Transverse colon (tissue), 4 donors: ENCODE results near the gene NPIPA1. TPM values are rescaled to one million over a fixed set of nuclear protein-coding genes. Genes with fewer than 3 reads are reported as not detected.
"Not testable (repeated sequence)": the region's sequence is repeated elsewhere in the genome, so short reads cannot be mapped to it uniquely, and the experiment has no call there.

ENCODE experiments used
- DNase-seq: peaks from one replicate; pipeline ENCODE4 v3.0.0-alpha.2; 2019
- H3K27ac ChIP-seq, 4 donors: fragments of 200-600 bp; sonication (generic); 2 replicates each; pipeline ENCODE4 v1.5.1; 2016 to 2018; ENCODE audit warnings: inconsistent platforms in 4 of 4
- H3K27me3 ChIP-seq: fragments of 200-600 bp; sonication (generic); 2 replicates; pipeline ENCODE4 v1.5.1; 2017; ENCODE audit warnings: inconsistent platforms
- H3K36me3 ChIP-seq, 4 donors: fragments of 200-600 bp; sonication (generic); 2 replicates each; pipeline ENCODE4 v1.5.1; 2017 to 2019; ENCODE audit warnings: inconsistent platforms in 4 of 4
- H3K4me1 ChIP-seq, 4 donors: fragments of 200-600 bp; sonication (generic); 2 replicates each; pipeline ENCODE4 v1.5.1; 2017 to 2020; ENCODE audit warnings: inconsistent platforms in 4 of 4
- H3K4me3 ChIP-seq, 4 donors: fragments of 200-600 bp; sonication (generic); 1 replicate in 1 of 4; 2 replicates in 3 of 4; pipeline versions ENCODE4 v1.5.1 to v1.6.1; 2017 to 2019; ENCODE audit warnings: inconsistent platforms in 4 of 4
- H3K9me3 ChIP-seq, 2 donors: fragments of 200-600 bp; sonication (generic); 2 replicates each; pipeline ENCODE4 v1.5.1; 2017 to 2019; ENCODE audit warnings: inconsistent platforms in 2 of 2
- WGBS, 2 donors: methylation state at CpG; one replicate each; pipeline ENCODE4 v1.1.5; 2018; ENCODE audit warnings: low coverage in 1 of 2; 5-methylcytosine and 5-hydroxymethylcytosine counted together
- in situ Hi-C, 4 donors: fragments of 200-750 bp; cut with MboI; loops; one replicate each; pipeline versions ENCODE4 v1.15.0 to v1.15.1; 2017; ENCODE audit warnings: low sequenced_read_pairs in 3 of 4, low pct_ligation_motif_present in 1 of 4, low pct_unique_long_range_greater_than_20kb in 1 of 4
- intact Hi-C: fragments of 100-400 bp; cut with DNase I; formaldehyde crosslinking; loops from one replicate; pipeline ENCODE4 v1.15.1; 2023; ENCODE audit warnings: low total_unique reads
- total RNA-seq, 4 donors: library from RNA; depleted of rRNA; stranded (reverse); fragments of >200 nt; gene quantifications; one replicate each; pipeline ENCODE4 v1.1.0, GENCODE V29; 2016

Gene NPIPA1
- total RNA-seq, 4 donors from 2014 or later: 47.8 to 115 (median 73.7) TPM

DNA sequence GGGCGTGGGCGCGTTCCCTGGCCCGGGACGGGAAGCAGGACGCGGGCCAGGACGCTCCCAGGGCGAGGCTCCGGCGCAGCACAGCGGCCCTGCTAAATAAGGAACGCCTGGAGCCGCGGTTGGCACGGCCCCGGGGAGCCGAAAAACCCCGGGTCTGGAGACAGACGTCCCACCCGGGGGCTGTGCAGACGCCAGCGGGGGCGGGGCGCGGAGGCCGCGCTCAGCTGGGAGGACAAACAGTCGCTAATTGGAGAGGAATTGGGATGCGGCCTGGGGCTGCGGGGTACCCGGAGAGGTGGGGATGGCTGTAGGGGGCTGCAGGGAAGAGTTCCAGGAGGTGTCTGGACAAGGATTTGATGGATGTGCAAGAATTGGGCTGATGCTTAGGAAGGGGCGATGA, 25.3 kb upstream of the NPIPA1 start:
- no CpG with 5 or more reads among the region's 33 CpGs for WGBS, 2 donors
- H3K9me3 ChIP-seq, intact Hi-C loops, H3K4me1 ChIP-seq, H3K36me3 ChIP-seq, in situ Hi-C loops, H3K27me3 ChIP-seq: not testable (repeated sequence)
- Histone ChIP-seq H3K27ac (peak overlapping the region; percentile 74 to 93 (median 84)), H3K4me3 (peak overlapping the region in 3 of 4 donors; percentile 43 to 63 (median 59))
- peak; percentile 52 for DNase-seq

GRCh38 chr16:14912588-14912987, 24.7 kb upstream of the NPIPA1 start:
- DNase-seq, H3K27ac ChIP-seq, H3K36me3 ChIP-seq, H3K4me3 ChIP-seq, in situ Hi-C loops, H3K9me3 ChIP-seq, H3K27me3 ChIP-seq, intact Hi-C loops, H3K4me1 ChIP-seq: not testable (repeated sequence)
- no CpG with 5 or more reads among the region's 11 CpGs for WGBS, 2 donors

GRCh38 chr16:14918504-14918903, 18.7 kb upstream of the NPIPA1 start:
- H3K4me1 ChIP-seq, H3K4me3 ChIP-seq, H3K36me3 ChIP-seq, H3K9me3 ChIP-seq, H3K27ac ChIP-seq, in situ Hi-C loops, DNase-seq, intact Hi-C loops, H3K27me3 ChIP-seq: not testable (repeated sequence)
- WGBS, 2 donors: 78% methylated on average over 7 of the region's 21 CpGs; no CpG with 5 or more reads in 1 of the 2 donors

DNA sequence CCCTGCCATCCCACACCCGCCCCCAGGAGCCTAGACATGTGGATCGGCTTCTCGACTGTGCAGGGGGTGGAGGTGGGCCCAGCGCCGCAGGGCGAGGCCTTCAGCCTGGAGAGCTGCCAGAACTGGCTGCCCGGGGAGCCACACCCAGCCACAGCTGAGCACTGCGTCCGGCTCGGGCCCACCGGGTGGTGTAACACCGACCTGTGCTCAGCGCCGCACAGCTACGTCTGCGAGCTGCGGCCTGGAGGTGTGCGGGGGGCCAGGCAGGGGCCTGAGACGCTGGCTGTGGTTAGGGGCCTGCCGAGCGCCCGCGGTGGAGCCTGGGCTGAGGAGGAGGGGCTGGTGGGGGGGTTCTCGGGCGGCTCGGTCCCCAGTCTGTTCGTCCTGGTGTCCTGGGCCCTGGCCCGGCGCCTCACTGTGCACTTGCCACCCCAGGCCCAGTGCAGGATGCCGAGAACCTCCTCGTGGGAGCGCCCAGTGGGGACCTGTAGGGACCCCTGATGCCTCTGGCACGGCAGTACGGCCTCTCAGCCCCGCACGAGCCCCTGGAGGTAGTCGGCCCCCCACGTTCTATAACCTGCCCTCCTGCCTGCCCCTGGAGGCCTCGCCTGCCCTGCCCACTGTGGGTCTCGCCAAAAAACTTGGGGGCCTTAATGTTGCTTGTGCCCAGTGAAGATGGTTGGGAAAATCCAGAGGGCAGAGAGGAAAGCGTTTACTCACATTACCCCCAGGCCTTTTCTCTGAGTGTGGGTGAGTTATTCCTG, 17.2 kb upstream of the NPIPA1 start:
- H3K4me1 ChIP-seq, H3K27me3 ChIP-seq, H3K36me3 ChIP-seq, intact Hi-C loops, in situ Hi-C loops, H3K4me3 ChIP-seq, H3K9me3 ChIP-seq: not testable (repeated sequence)
- peak overlapping the region in 1 of 4 donors; percentile 0 for H3K27ac ChIP-seq
- DNase-seq: peak; percentile 56
- WGBS, 2 donors: 95% methylated on average over 8 of the region's 41 CpGs; no CpG with 5 or more reads in 1 of the 2 donors

DNA sequence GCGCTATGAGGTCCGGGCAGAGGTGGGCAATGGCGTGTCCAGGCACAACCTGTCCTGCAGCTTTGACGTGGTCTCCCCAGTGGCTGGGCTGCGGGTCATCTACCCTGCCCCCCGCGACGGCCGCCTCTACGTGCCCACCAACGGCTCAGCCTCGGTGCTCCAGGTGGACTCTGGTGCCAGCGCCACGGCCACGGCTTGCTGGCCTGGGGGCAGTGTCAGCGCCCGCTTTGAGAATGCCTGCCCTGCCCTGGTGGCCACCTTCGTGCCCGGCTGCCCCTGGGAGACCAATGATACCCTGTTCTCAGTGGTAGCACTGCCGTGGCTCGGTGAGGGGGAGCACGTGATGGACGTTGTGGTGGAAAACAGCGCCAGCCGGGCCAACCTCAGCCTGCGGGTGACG, 15.0 kb upstream of the NPIPA1 start:
- in situ Hi-C loops, DNase-seq: not testable (repeated sequence)

GRCh38 chr16:14922968-14923367, 14.3 kb upstream of the NPIPA1 start:
- H3K9me3 ChIP-seq, H3K27me3 ChIP-seq, in situ Hi-C loops, H3K27ac ChIP-seq, DNase-seq, H3K4me1 ChIP-seq, H3K4me3 ChIP-seq, intact Hi-C loops, H3K36me3 ChIP-seq: not testable (repeated sequence)
- WGBS, 2 donors: no CpG with 5 or more reads among the region's 16 CpGs

More for the DNA sequence above, 15.0 kb upstream of the NPIPA1 start:
- H3K9me3 ChIP-seq, H3K36me3 ChIP-seq, intact Hi-C loops, H3K27me3 ChIP-seq, H3K27ac ChIP-seq, H3K4me1 ChIP-seq, H3K4me3 ChIP-seq: not testable (repeated sequence)
- 97% methylated on average over 7 of the region's 27 CpGs; no CpG with 5 or more reads in 1 of the 2 donors for WGBS, 2 donors

DNA sequence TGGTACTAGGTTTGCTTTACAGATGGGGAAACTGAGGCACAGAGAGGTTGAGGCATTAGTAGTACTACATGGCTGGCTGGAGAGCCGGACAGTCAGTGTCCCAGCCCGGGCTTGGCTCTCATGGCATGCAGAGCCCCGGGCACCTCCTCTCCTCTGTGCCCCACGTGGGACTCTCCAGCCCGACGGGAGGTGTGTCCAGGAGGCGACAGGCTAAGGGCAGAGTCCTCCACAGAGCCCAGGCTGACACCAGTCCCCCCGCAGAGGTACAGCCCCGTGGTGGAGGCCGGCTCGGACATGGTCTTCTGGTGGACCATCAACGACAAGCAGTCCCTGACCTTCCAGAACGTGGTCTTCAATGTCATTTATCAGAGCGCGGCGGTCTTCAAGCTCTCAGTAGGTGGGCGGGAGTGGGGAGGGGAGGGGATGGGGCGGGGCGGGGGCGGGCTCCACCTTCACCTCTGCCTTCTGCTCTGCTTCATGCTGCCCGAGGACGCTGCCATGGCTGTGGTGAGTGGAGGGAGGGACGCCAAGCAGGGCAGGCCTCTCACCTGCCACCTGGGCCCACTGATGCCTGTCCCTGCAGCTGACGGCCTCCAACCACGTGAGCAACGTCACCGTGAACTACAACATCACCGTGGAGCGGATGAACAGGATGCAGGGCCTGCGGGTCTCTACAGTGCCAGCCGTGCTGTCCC, 13.7 kb upstream of the NPIPA1 start:
- not testable (repeated sequence) for H3K27ac ChIP-seq

GRCh38 chr16:14924359-14924758, 12.9 kb upstream of the NPIPA1 start:
- H3K4me3 ChIP-seq, H3K9me3 ChIP-seq, H3K27ac ChIP-seq, in situ Hi-C loops, H3K4me1 ChIP-seq, intact Hi-C loops, H3K27me3 ChIP-seq, DNase-seq, H3K36me3 ChIP-seq: not testable (repeated sequence)
- no CpG with 5 or more reads among the region's 17 CpGs for WGBS, 2 donors

More for the DNA sequence above, 13.7 kb upstream of the NPIPA1 start:
- H3K36me3 ChIP-seq, in situ Hi-C loops, DNase-seq, H3K9me3 ChIP-seq, H3K27me3 ChIP-seq, H3K4me1 ChIP-seq, intact Hi-C loops, H3K4me3 ChIP-seq: not testable (repeated sequence)
- WGBS, 2 donors: no CpG with 5 or more reads among the region's 31 CpGs

GRCh38 chr16:14924982-14925381, 12.3 kb upstream of the NPIPA1 start:
- H3K4me3 ChIP-seq, intact Hi-C loops, H3K36me3 ChIP-seq, DNase-seq, H3K27me3 ChIP-seq, H3K27ac ChIP-seq, H3K9me3 ChIP-seq, H3K4me1 ChIP-seq, in situ Hi-C loops: not testable (repeated sequence)
- no CpG with 5 or more reads among the region's 18 CpGs for WGBS, 2 donors

- H3K27ac ChIP-seq, H3K4me1 ChIP-seq, H3K36me3 ChIP-seq, intact Hi-C loops, H3K9me3 ChIP-seq, H3K4me3 ChIP-seq, H3K27me3 ChIP-seq, in situ Hi-C loops, DNase-seq: not testable (repeated sequence)
- 77% methylated on average over 6 of the region's 31 CpGs; no CpG with 5 or more reads in 1 of the 2 donors for WGBS, 2 donors
Observed at GRCh38 chr16:14928064-14928714, 9.1 kb upstream of the NPIPA1 start.
